A673 (cell line): ENCODE measurements around the gene PCTP. TPM values are rescaled to one million over a fixed set of nuclear protein-coding genes. Genes with fewer than 3 reads are reported as not detected.

Source experiments
- BruUV-seq: library from RNA; stranded (reverse); fragments of 400-500 nt; replicated peaks from 2 replicates; lab custom pipeline; 2021; lab: Mats Ljungman, UMichigan
- CTCF ChIA-PET: fragments of 300-600 bp; sonication (Branson Sonifier 250); formaldehyde crosslinking; loops from one replicate; lab custom pipeline; 2022; ENCODE audit warnings: antibody characterized with exemption; lab: Charles Lee
- POLR2A ChIA-PET: fragments of 300-600 bp; sonication (Branson Sonifier 250); formaldehyde crosslinking; loops from one replicate; lab custom pipeline; 2022; ENCODE audit warnings: antibody characterized with exemption; ENCODE audit not compliant: low non-redundant PET; lab: Charles Lee
- DNase-seq: peaks from one replicate; pipeline ENCODE4 v3.0.0-alpha.2; 2015; ENCODE audit warnings: low spot score
- H3K27ac ChIP-seq: fragments of 200-600 bp; sonication (generic); 2 replicates; pipeline ENCODE4 v1.5.1; 2016; ENCODE audit warnings: mixed run types, low read depth, mild to moderate bottlenecking, mixed read lengths, antibody characterized with exemption, low read length; ENCODE audit not compliant: poor library complexity, severe bottlenecking
- H3K27me3 ChIP-seq: fragments of 200-600 bp; sonication (generic); replicated peaks from 2 replicates; pipeline ENCODE4 v1.6.1; 2017; ENCODE audit warnings: mixed run types, low read depth, mild to moderate bottlenecking, mixed read lengths, antibody characterized with exemption, low read length; ENCODE audit not compliant: insufficient read depth, poor library complexity
- H3K36me3 ChIP-seq: fragments of 200-600 bp; sonication (generic); 2 replicates; pipeline ENCODE4 v1.6.1; 2016; ENCODE audit warnings: mixed run types, mild to moderate bottlenecking, mixed read lengths, antibody characterized with exemption, low read length; ENCODE audit not compliant: insufficient read depth, poor library complexity, severe bottlenecking
- H3K4me1 ChIP-seq: fragments of 200-600 bp; sonication (generic); 2 replicates; pipeline ENCODE4 v1.6.1; 2017; ENCODE audit warnings: mixed run types, mild to moderate bottlenecking, mixed read lengths, antibody characterized with exemption, low read length; ENCODE audit not compliant: insufficient read depth, poor library complexity, severe bottlenecking
- H3K4me3 ChIP-seq: fragments of 200-600 bp; sonication (generic); 2 replicates; pipeline ENCODE4 v1.5.1; 2016; ENCODE audit warnings: low read depth, mixed run types, mild to moderate bottlenecking, mixed read lengths, low read length; ENCODE audit not compliant: poor library complexity, severe bottlenecking
- H3K9me3 ChIP-seq: fragments of 200-600 bp; sonication (generic); 2 replicates; pipeline ENCODE4 v1.6.1; 2016; ENCODE audit warnings: mixed run types, low read depth, mild to moderate bottlenecking, mixed read lengths, antibody characterized with exemption, low read length; ENCODE audit not compliant: poor library complexity, severe bottlenecking
- CTCF ChIP-seq: fragments of 300-800, 200-600 bp; sonication (generic); conservative IDR thresholded peaks from 2 replicates; pipeline ENCODE4 v1.5.1; 2017; ENCODE audit warnings: low read depth, mild to moderate bottlenecking, antibody characterized with exemption, low read length, moderate library complexity, mixed read lengths
- EZH2 ChIP-seq: fragments of 200-600 bp; sonication (generic); IDR thresholded peaks from 2 replicates; pipeline ENCODE4 v1.6.1; 2017; ENCODE audit warnings: borderline replicate concordance, low read depth, mild to moderate bottlenecking, mixed read lengths, antibody characterized with exemption, low read length; ENCODE audit not compliant: poor library complexity, severe bottlenecking
- intact Hi-C: fragments of 100-400 bp; cut with micrococcal nuclease; formaldehyde crosslinking; loops from one replicate; pipeline ENCODE4 v1.10.0; 2022; ENCODE audit not compliant: unreplicated experiment
- total RNA-seq: library from RNA; stranded (reverse); gene quantifications from 2 replicates; pipeline ENCODE4 v1.2.3, GENCODE V29; 2021

PCTP gene
- total RNA-seq, 1 experiment from 2014 or later, result 6.4 TPM

GRCh38 chr17:55822028-55822427 is 71.2 kb downstream of the PCTP start:
- ChIA-PET POLR2A (no interaction called here), CTCF (no interaction called here)
- Histone ChIP-seq H3K9me3 (peaks cover 8% of the 10 kb centered on the region), H3K27ac (no peak overlapping the region), H3K4me3 (no peak overlapping the region), H3K36me3 (no peaks in the 10 kb centered on the region), H3K27me3 (peaks cover 56% of the 10 kb centered on the region), H3K4me1 (no peaks in the 10 kb centered on the region)
- TF ChIP-seq CTCF (no peak), EZH2 (no peak)
- no peak for DNase-seq
- no TSS peak for BruUV-seq
- intact Hi-C loops, result no loop called here

GRCh38 chr17:55825213-55825612 is 74.4 kb downstream of the PCTP start:
- Histone ChIP-seq H3K36me3 (no peaks in the 10 kb centered on the region), H3K4me1 (no peaks in the 10 kb centered on the region), H3K9me3 (peaks cover 8% of the 10 kb centered on the region), H3K27me3 (peaks cover 64% of the 10 kb centered on the region), H3K27ac (no peak overlapping the region), H3K4me3 (no peak overlapping the region)
- CTCF ChIA-PET, result no interaction called here
- DNase-seq, result peak; percentile 24
- POLR2A ChIA-PET, result no interaction called here
- TF ChIP-seq EZH2, result no peak
- peak; percentile 54 for TF ChIP-seq CTCF
- BruUV-seq, result no TSS peak
- intact Hi-C loops, result loop anchor here (1.0 kb wide), 1 partner anchor 299 kb away; no protein-coding TSS in a partner anchor

Other genes starting within 250 kb of the PCTP start
- gene SMIM36, start 239.6 kb upstream of the PCTP start, total RNA-seq, result not detected in 2 replicates
- 7.9 and 9.3 TPM in 2 replicates for gene TMEM100, start 28.2 kb upstream of the PCTP start, total RNA-seq